Measurements from ENCODE around the gene NUAK1. TPM values are rescaled to one million over a fixed set of nuclear protein-coding genes. Genes with fewer than 3 reads are reported as not detected.

The NUAK1 gene
- polyA plus RNA-seq, 2 donors, result 0.73 to 0.82 TPM

GRCh38 chr12:106062693-106063092 lies 76.1 kb downstream of the NUAK1 start:
- Histone ChIP-seq H3K4me3 (ENCODE audit: low read depth in 1 of 2, low read length in 2 of 2) (no peak overlapping the region), H3K9me3 (ENCODE audit: control insufficient read depth in 2 of 2, insufficient read depth in 1 of 2, low read depth in 1 of 2, low read length in 1 of 2) (no peaks in the 10 kb centered on the region), H3K36me3 (ENCODE audit: control insufficient read depth in 2 of 2, insufficient read depth in 2 of 2, low read length in 1 of 2) (peaks cover 0 to 2% of the 10 kb centered on the region in 2 donors), H3K27me3 (ENCODE audit: control insufficient read depth in 1 of 2, insufficient read depth in 2 of 2, low read length in 2 of 2) (no peaks in the 10 kb centered on the region), H3K4me1 (ENCODE audit: control insufficient read depth in 2 of 2, insufficient read depth in 2 of 2, low read length in 1 of 2) (peaks cover 0 to 3% of the 10 kb centered on the region in 2 donors), H3K27ac (ENCODE audit: low read depth in 2 of 2, low read length in 1 of 2) (no peak overlapping the region)
- WGBS, 2 donors, result 80 to 81% methylated on average over 5 of the region's 5 CpGs

- H3K4me1 ChIP-seq (ENCODE audit: control insufficient read depth in 2 of 2, insufficient read depth in 2 of 2, low read length in 1 of 2), result peaks cover 0 to 3% of the 10 kb centered on the region in 2 donors
- no peaks in the 10 kb centered on the region for H3K9me3 ChIP-seq (ENCODE audit: control insufficient read depth in 2 of 2, insufficient read depth in 1 of 2, low read depth in 1 of 2, low read length in 1 of 2)
- no peak overlapping the region for H3K4me3 ChIP-seq (ENCODE audit: low read depth in 1 of 2, low read length in 2 of 2)
- H3K27me3 ChIP-seq (ENCODE audit: control insufficient read depth in 1 of 2, insufficient read depth in 2 of 2, low read length in 2 of 2), result no peaks in the 10 kb centered on the region
- WGBS, 2 donors, result 60 to 62% methylated on average over 4 of the region's 4 CpGs
- no peaks in the 10 kb centered on the region for H3K36me3 ChIP-seq (ENCODE audit: control insufficient read depth in 2 of 2, insufficient read depth in 2 of 2, low read length in 1 of 2)
- H3K27ac ChIP-seq (ENCODE audit: low read depth in 2 of 2, low read length in 1 of 2), result no peak overlapping the region
Measured at GRCh38 chr12:106058256-106059182, 80.2 kb downstream of the NUAK1 start.

DNA sequence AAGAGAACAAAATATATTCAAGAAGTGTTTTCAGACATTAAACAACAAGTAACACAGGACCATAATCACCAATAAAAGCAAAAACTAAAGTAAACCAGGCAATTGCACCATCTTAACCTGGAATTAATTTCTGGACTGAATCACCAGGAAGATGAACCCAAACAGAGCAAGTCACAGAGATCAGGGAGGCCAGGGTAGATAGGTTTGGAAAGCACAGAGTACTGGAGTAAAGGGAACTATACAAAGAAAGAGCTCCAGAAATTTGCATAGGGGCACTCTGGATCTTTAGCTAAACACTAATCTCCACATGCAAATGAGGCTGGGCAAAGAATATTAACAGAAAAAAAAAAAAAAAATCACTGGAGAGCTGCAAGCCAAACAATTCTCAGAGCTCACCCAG lies 84.7 kb downstream of the NUAK1 start:
- Histone ChIP-seq H3K27me3 (ENCODE audit: control insufficient read depth in 1 of 2, insufficient read depth in 2 of 2, low read length in 2 of 2) (peaks cover 0 to 4% of the 10 kb centered on the region in 2 donors), H3K27ac (ENCODE audit: low read depth in 2 of 2, low read length in 1 of 2) (no peak overlapping the region), H3K4me1 (ENCODE audit: control insufficient read depth in 2 of 2, insufficient read depth in 2 of 2, low read length in 1 of 2) (peaks cover 0 to 3% of the 10 kb centered on the region in 2 donors), H3K4me3 (ENCODE audit: low read depth in 1 of 2, low read length in 2 of 2) (no peak overlapping the region), H3K36me3 (ENCODE audit: control insufficient read depth in 2 of 2, insufficient read depth in 2 of 2, low read length in 1 of 2) (no peaks in the 10 kb centered on the region), H3K9me3 (ENCODE audit: control insufficient read depth in 2 of 2, insufficient read depth in 1 of 2, low read depth in 1 of 2, low read length in 1 of 2) (no peaks in the 10 kb centered on the region)

- 68 to 77% methylated on average over 6 of the region's 6 CpGs for WGBS, 2 donors
- H3K4me3 ChIP-seq (ENCODE audit: low read depth in 1 of 2, low read length in 2 of 2), result no peak overlapping the region
- no peaks in the 10 kb centered on the region for H3K9me3 ChIP-seq (ENCODE audit: control insufficient read depth in 2 of 2, insufficient read depth in 1 of 2, low read depth in 1 of 2, low read length in 1 of 2)
- H3K4me1 ChIP-seq (ENCODE audit: control insufficient read depth in 2 of 2, insufficient read depth in 2 of 2, low read length in 1 of 2), result no peaks in the 10 kb centered on the region
- H3K27me3 ChIP-seq (ENCODE audit: control insufficient read depth in 1 of 2, insufficient read depth in 2 of 2, low read length in 2 of 2), result peaks cover 0 to 4% of the 10 kb centered on the region in 2 donors
- no peaks in the 10 kb centered on the region for H3K36me3 ChIP-seq (ENCODE audit: control insufficient read depth in 2 of 2, insufficient read depth in 2 of 2, low read length in 1 of 2)
- H3K27ac ChIP-seq (ENCODE audit: low read depth in 2 of 2, low read length in 1 of 2), result no peak overlapping the region
Measured at GRCh38 chr12:106051853-106052531, 86.8 kb downstream of the NUAK1 start.

DNA sequence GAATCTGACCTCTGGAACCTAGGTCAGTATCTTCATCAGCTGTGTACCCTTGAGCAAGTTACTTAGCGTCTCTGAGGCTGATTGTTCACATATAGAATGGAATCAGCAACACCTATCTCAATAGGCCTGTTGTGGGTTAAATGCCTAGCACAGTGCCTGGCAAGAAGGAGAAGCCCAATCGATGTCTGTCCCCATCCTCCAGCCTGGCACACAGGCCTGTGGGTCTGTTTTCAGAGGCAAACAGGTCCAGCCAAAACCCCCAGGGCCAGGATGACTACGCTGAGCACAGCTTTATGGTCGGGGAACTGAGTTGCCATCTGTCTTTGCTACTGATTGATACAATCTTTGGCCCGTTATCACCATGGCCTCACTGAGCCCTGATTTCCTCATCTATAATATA lies 89.2 kb downstream of the NUAK1 start:
- H3K4me3 ChIP-seq (ENCODE audit: low read depth in 1 of 2, low read length in 2 of 2), result no peak overlapping the region
- H3K9me3 ChIP-seq (ENCODE audit: control insufficient read depth in 2 of 2, insufficient read depth in 1 of 2, low read depth in 1 of 2, low read length in 1 of 2), result no peaks in the 10 kb centered on the region
- H3K27me3 ChIP-seq (ENCODE audit: control insufficient read depth in 1 of 2, insufficient read depth in 2 of 2, low read length in 2 of 2), result peaks cover 0 to 4% of the 10 kb centered on the region in 2 donors
- WGBS, 2 donors, result 72 to 76% methylated on average over 5 of the region's 5 CpGs
- no peaks in the 10 kb centered on the region for H3K36me3 ChIP-seq (ENCODE audit: control insufficient read depth in 2 of 2, insufficient read depth in 2 of 2, low read length in 1 of 2)
- no peaks in the 10 kb centered on the region for H3K4me1 ChIP-seq (ENCODE audit: control insufficient read depth in 2 of 2, insufficient read depth in 2 of 2, low read length in 1 of 2)
- no peak overlapping the region for H3K27ac ChIP-seq (ENCODE audit: low read depth in 2 of 2, low read length in 1 of 2)

GRCh38 chr12:106049105-106049504 lies 89.6 kb downstream of the NUAK1 start:
- 87 to 89% methylated on average over 9 of the region's 9 CpGs for WGBS, 2 donors
- H3K27me3 ChIP-seq (ENCODE audit: control insufficient read depth in 1 of 2, insufficient read depth in 2 of 2, low read length in 2 of 2), result peaks cover 0 to 4% of the 10 kb centered on the region in 2 donors
- no peak overlapping the region for H3K27ac ChIP-seq (ENCODE audit: low read depth in 2 of 2, low read length in 1 of 2)
- no peak overlapping the region for H3K4me3 ChIP-seq (ENCODE audit: low read depth in 1 of 2, low read length in 2 of 2)
- no peaks in the 10 kb centered on the region for H3K36me3 ChIP-seq (ENCODE audit: control insufficient read depth in 2 of 2, insufficient read depth in 2 of 2, low read length in 1 of 2)
- no peaks in the 10 kb centered on the region for H3K9me3 ChIP-seq (ENCODE audit: control insufficient read depth in 2 of 2, insufficient read depth in 1 of 2, low read depth in 1 of 2, low read length in 1 of 2)
- no peaks in the 10 kb centered on the region for H3K4me1 ChIP-seq (ENCODE audit: control insufficient read depth in 2 of 2, insufficient read depth in 2 of 2, low read length in 1 of 2)

- H3K9me3 ChIP-seq (ENCODE audit: control insufficient read depth in 2 of 2, insufficient read depth in 1 of 2, low read depth in 1 of 2, low read length in 1 of 2), result no peaks in the 10 kb centered on the region
- no peak overlapping the region for H3K27ac ChIP-seq (ENCODE audit: low read depth in 2 of 2, low read length in 1 of 2)
- H3K4me1 ChIP-seq (ENCODE audit: control insufficient read depth in 2 of 2, insufficient read depth in 2 of 2, low read length in 1 of 2), result no peaks in the 10 kb centered on the region
- H3K27me3 ChIP-seq (ENCODE audit: control insufficient read depth in 1 of 2, insufficient read depth in 2 of 2, low read length in 2 of 2), result peaks cover 0 to 4% of the 10 kb centered on the region in 2 donors
- H3K36me3 ChIP-seq (ENCODE audit: control insufficient read depth in 2 of 2, insufficient read depth in 2 of 2, low read length in 1 of 2), result no peaks in the 10 kb centered on the region
- 76 to 81% methylated on average over 6 of the region's 6 CpGs for WGBS, 2 donors
- H3K4me3 ChIP-seq (ENCODE audit: low read depth in 1 of 2, low read length in 2 of 2), result no peak overlapping the region
Measured at GRCh38 chr12:106048676-106049075, 90.1 kb downstream of the NUAK1 start.

DNA sequence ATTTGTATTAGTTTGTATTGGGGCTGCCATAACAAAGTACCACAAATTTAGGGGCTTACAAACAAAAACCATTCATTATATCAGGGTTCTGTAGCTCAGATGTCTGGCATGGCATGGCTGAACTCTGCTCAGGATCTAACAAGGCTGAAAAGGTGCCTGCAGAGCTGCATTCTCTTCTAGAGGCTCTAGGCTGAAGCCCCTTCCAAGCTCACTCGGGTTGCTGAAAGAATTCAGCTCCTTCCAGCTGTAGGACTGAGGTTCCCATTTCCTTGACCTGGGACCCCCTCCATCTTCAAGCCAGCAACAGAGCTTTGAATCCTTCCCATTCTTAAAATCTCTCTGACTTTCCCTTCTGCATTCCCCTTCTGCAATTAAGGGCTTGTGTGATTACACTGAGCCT lies 90.7 kb downstream of the NUAK1 start:
- 88 to 91% methylated on average over 1 of the region's 1 CpG for WGBS, 2 donors
- H3K9me3 ChIP-seq (ENCODE audit: control insufficient read depth in 2 of 2, insufficient read depth in 1 of 2, low read depth in 1 of 2, low read length in 1 of 2), result no peaks in the 10 kb centered on the region
- no peak overlapping the region for H3K4me3 ChIP-seq (ENCODE audit: low read depth in 1 of 2, low read length in 2 of 2)
- no peaks in the 10 kb centered on the region for H3K36me3 ChIP-seq (ENCODE audit: control insufficient read depth in 2 of 2, insufficient read depth in 2 of 2, low read length in 1 of 2)
- no peak overlapping the region for H3K27ac ChIP-seq (ENCODE audit: low read depth in 2 of 2, low read length in 1 of 2)
- peaks cover 0 to 4% of the 10 kb centered on the region in 2 donors for H3K27me3 ChIP-seq (ENCODE audit: control insufficient read depth in 1 of 2, insufficient read depth in 2 of 2, low read length in 2 of 2)
- no peaks in the 10 kb centered on the region for H3K4me1 ChIP-seq (ENCODE audit: control insufficient read depth in 2 of 2, insufficient read depth in 2 of 2, low read length in 1 of 2)

- Histone ChIP-seq H3K9me3 (ENCODE audit: control insufficient read depth in 2 of 2, insufficient read depth in 1 of 2, low read depth in 1 of 2, low read length in 1 of 2) (no peaks in the 10 kb centered on the region), H3K27me3 (ENCODE audit: control insufficient read depth in 1 of 2, insufficient read depth in 2 of 2, low read length in 2 of 2) (no peaks in the 10 kb centered on the region), H3K4me3 (ENCODE audit: low read depth in 1 of 2, low read length in 2 of 2) (no peak overlapping the region), H3K4me1 (ENCODE audit: control insufficient read depth in 2 of 2, insufficient read depth in 2 of 2, low read length in 1 of 2) (no peaks in the 10 kb centered on the region), H3K27ac (ENCODE audit: low read depth in 2 of 2, low read length in 1 of 2) (no peak overlapping the region), H3K36me3 (ENCODE audit: control insufficient read depth in 2 of 2, insufficient read depth in 2 of 2, low read length in 1 of 2) (no peaks in the 10 kb centered on the region)
- WGBS, 2 donors, result 84 to 86% methylated on average over 2 of the region's 2 CpGs
Measured at GRCh38 chr12:106046947-106047346, 91.8 kb downstream of the NUAK1 start.
